Central memory CD8-positive, alpha-beta T cell (primary cell): ENCODE measurements around the gene RPUSD1.
"Not testable (repeated sequence)": the region's sequence is repeated elsewhere in the genome, so short reads cannot be mapped to it uniquely, and the experiment has no call there.

Experiments
- ATAC-seq: fragments of 150-1000 bp; cut with Tn5 transposase; replicated peaks from 2 replicates; pipeline ENCODE4 v1.10.0; 2022; ENCODE audit warnings: mild to moderate bottlenecking, moderate FRiP score, moderate number of reproducible peaks; ENCODE audit not compliant: poor library complexity, severe bottlenecking; ENCODE audit errors: extremely low read depth
- DNase-seq, 2 donors: peaks; one replicate each; pipeline ENCODE4 v3.0.0; 2021; ENCODE audit warnings: low spot score in 2 of 2
- H3K27ac Mint-ChIP-seq: one replicate; pipeline ENCODE4 v1.8.0; 2022; ENCODE audit warnings: low read depth, mild to moderate bottlenecking, moderate library complexity, mixed read lengths
- H3K27me3 Mint-ChIP-seq: one replicate; pipeline ENCODE4 v1.8.0; 2022; ENCODE audit warnings: mixed read lengths
- H3K36me3 Mint-ChIP-seq: one replicate; pipeline ENCODE4 v1.8.0; 2022; ENCODE audit warnings: mild to moderate bottlenecking, moderate library complexity, mixed read lengths; ENCODE audit not compliant: insufficient read depth
- H3K4me1 Mint-ChIP-seq: one replicate; pipeline ENCODE4 v1.8.0; 2022; ENCODE audit warnings: mixed read lengths
- H3K4me3 Mint-ChIP-seq: one replicate; pipeline ENCODE4 v1.8.0; 2022; ENCODE audit warnings: mild to moderate bottlenecking, moderate library complexity, mixed read lengths
- H3K9me3 Mint-ChIP-seq: one replicate; pipeline ENCODE4 v1.8.0; 2022; ENCODE audit warnings: mixed read lengths

The RPUSD1 gene

GRCh38 chr16:824601-825000, 36.4 kb upstream of the RPUSD1 start:
- Mint-ChIP-seq H3K27ac (no peak overlapping the region), H3K27me3 (peaks cover 11% of the 10 kb centered on the region), H3K4me3 (no peak overlapping the region), H3K4me1 (no peaks in the 10 kb centered on the region), H3K36me3 (peaks cover 1% of the 10 kb centered on the region), H3K9me3 (no peaks in the 10 kb centered on the region)
- no peak for DNase-seq
- ATAC-seq = no peak

- Mint-ChIP-seq H3K4me1 (no peaks in the 10 kb centered on the region), H3K4me3 (no peak overlapping the region), H3K27ac (no peak overlapping the region), H3K36me3 (peaks cover 1% of the 10 kb centered on the region), H3K27me3 (peaks cover 8% of the 10 kb centered on the region), H3K9me3 (no peaks in the 10 kb centered on the region)
- no peak for ATAC-seq
- DNase-seq = no peak
Observed at GRCh38 chr16:824194-824593, 36.0 kb upstream of the RPUSD1 start.

- Mint-ChIP-seq H3K4me3 (no peak overlapping the region), H3K4me1 (no peaks in the 10 kb centered on the region), H3K36me3 (peaks cover 1% of the 10 kb centered on the region), H3K27me3 (peaks cover 8% of the 10 kb centered on the region), H3K27ac (no peak overlapping the region), H3K9me3 (no peaks in the 10 kb centered on the region)
- ATAC-seq (no peak), DNase-seq (no peak)
Observed at GRCh38 chr16:822909-823297, 34.7 kb upstream of the RPUSD1 start.

- DNase-seq = no peak
- ATAC-seq = no peak
- Mint-ChIP-seq H3K36me3 (peaks cover 1% of the 10 kb centered on the region), H3K9me3 (no peaks in the 10 kb centered on the region), H3K27ac (no peak overlapping the region), H3K4me3 (no peak overlapping the region), H3K4me1 (no peaks in the 10 kb centered on the region), H3K27me3 (peaks cover 8% of the 10 kb centered on the region)
Observed at GRCh38 chr16:822174-822908, 34.2 kb upstream of the RPUSD1 start.

GRCh38 chr16:821751-822150, 33.6 kb upstream of the RPUSD1 start:
- Mint-ChIP-seq H3K27me3 (peaks cover 8% of the 10 kb centered on the region), H3K4me3 (no peak overlapping the region), H3K36me3 (peaks cover 1% of the 10 kb centered on the region), H3K4me1 (no peaks in the 10 kb centered on the region), H3K9me3 (no peaks in the 10 kb centered on the region), H3K27ac (no peak overlapping the region)
- DNase-seq = no peak
- no peak for ATAC-seq

- no peak for ATAC-seq
- H3K9me3 Mint-ChIP-seq = no peaks in the 10 kb centered on the region
- peaks cover 1% of the 10 kb centered on the region for H3K36me3 Mint-ChIP-seq
- no peak overlapping the region for H3K4me3 Mint-ChIP-seq
- DNase-seq = no peak
- no peaks in the 10 kb centered on the region for H3K4me1 Mint-ChIP-seq
- H3K27ac Mint-ChIP-seq = no peak overlapping the region
- peaks cover 4% of the 10 kb centered on the region for H3K27me3 Mint-ChIP-seq
Observed at GRCh38 chr16:820748-821147, 32.6 kb upstream of the RPUSD1 start.

- DNase-seq, H3K4me1 Mint-ChIP-seq, H3K27ac Mint-ChIP-seq, H3K9me3 Mint-ChIP-seq, H3K27me3 Mint-ChIP-seq, H3K36me3 Mint-ChIP-seq, ATAC-seq, H3K4me3 Mint-ChIP-seq: not testable (repeated sequence)
Observed at GRCh38 chr16:820044-820408, 31.8 kb upstream of the RPUSD1 start.

- H3K36me3 Mint-ChIP-seq = peaks cover 1% of the 10 kb centered on the region
- no peaks in the 10 kb centered on the region for H3K4me1 Mint-ChIP-seq
- H3K4me3 Mint-ChIP-seq = no peak overlapping the region
- DNase-seq (no peak), ATAC-seq (peak; percentile 88)
- no peaks in the 10 kb centered on the region for H3K9me3 Mint-ChIP-seq
- no peak overlapping the region for H3K27ac Mint-ChIP-seq
- H3K27me3 Mint-ChIP-seq = no peaks in the 10 kb centered on the region
Observed at GRCh38 chr16:819336-820043, 31.3 kb upstream of the RPUSD1 start.

- Mint-ChIP-seq H3K4me1 (no peaks in the 10 kb centered on the region), H3K27me3 (peaks cover under 1% of the 10 kb centered on the region), H3K27ac (no peak overlapping the region), H3K4me3 (no peak overlapping the region), H3K9me3 (no peaks in the 10 kb centered on the region), H3K36me3 (peaks cover 1% of the 10 kb centered on the region)
- DNase-seq (no peak), ATAC-seq (no peak)
Observed at GRCh38 chr16:818592-818991, 30.4 kb upstream of the RPUSD1 start.

- Mint-ChIP-seq H3K27me3 (peaks cover 5% of the 10 kb centered on the region), H3K4me1 (peaks cover under 1% of the 10 kb centered on the region), H3K36me3 (peaks cover 1% of the 10 kb centered on the region), H3K4me3 (no peak overlapping the region), H3K9me3 (no peaks in the 10 kb centered on the region), H3K27ac (no peak overlapping the region)
- DNase-seq (no peak), ATAC-seq (no peak)
Observed at GRCh38 chr16:818132-818531, 30.0 kb upstream of the RPUSD1 start.

GRCh38 chr16:817001-817906, 29.1 kb upstream of the RPUSD1 start:
- peaks cover 14% of the 10 kb centered on the region for H3K27me3 Mint-ChIP-seq

GRCh38 chr16:815861-816260, 27.7 kb upstream of the RPUSD1 start:
- Mint-ChIP-seq H3K4me1 (peaks cover 5% of the 10 kb centered on the region), H3K27ac (no peak overlapping the region), H3K9me3 (no peaks in the 10 kb centered on the region), H3K4me3 (no peak overlapping the region), H3K36me3 (peaks cover 4% of the 10 kb centered on the region), H3K27me3 (peaks cover 21% of the 10 kb centered on the region)
- no peak for ATAC-seq
- no peak for DNase-seq

More at GRCh38 chr16:817001-817906, 29.1 kb upstream of the RPUSD1 start:
- H3K4me3 Mint-ChIP-seq = no peak overlapping the region
- peaks cover 1% of the 10 kb centered on the region for H3K36me3 Mint-ChIP-seq
- no peaks in the 10 kb centered on the region for H3K9me3 Mint-ChIP-seq
- H3K4me1 Mint-ChIP-seq = peaks cover 5% of the 10 kb centered on the region
- no peak overlapping the region for H3K27ac Mint-ChIP-seq
- ATAC-seq = no peak
- no peak for DNase-seq
